ENCODE data around the gene NDST4.

DNA sequence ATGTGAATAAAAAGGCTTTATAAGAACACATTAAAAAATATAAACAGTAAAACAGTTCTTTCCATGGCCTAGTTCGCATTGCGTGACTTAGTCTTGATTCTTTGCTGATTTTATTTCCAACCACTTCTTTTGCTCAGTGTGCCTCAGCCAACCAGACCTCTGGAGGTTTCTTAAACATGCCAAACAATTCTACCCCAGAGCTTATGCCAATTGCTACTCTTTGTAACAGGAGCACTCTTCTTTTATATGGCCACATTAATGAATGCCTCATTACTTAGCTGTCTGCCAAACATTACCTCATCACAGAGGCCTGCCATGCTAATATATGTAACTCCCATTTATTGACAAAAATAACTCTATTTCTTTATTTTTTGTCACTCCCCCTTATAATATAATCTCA lies 202.3 kb downstream of the NDST4 start:
- TF ChIP-seq, protein P1, sequence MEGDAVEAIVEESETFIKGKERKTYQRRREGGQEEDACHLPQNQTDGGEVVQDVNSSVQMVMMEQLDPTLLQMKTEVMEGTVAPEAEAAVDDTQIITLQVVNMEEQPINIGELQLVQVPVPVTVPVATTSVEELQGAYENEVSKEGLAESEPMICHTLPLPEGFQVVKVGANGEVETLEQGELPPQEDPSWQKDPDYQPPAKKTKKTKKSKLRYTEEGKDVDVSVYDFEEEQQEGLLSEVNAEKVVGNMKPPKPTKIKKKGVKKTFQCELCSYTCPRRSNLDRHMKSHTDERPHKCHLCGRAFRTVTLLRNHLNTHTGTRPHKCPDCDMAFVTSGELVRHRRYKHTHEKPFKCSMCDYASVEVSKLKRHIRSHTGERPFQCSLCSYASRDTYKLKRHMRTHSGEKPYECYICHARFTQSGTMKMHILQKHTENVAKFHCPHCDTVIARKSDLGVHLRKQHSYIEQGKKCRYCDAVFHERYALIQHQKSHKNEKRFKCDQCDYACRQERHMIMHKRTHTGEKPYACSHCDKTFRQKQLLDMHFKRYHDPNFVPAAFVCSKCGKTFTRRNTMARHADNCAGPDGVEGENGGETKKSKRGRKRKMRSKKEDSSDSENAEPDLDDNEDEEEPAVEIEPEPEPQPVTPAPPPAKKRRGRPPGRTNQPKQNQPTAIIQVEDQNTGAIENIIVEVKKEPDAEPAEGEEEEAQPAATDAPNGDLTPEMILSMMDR (IDR thresholded peaks at IDR 0.05): no peak
- TF ChIP-seq POLR2A (IDR thresholded peaks at IDR 0.05): no peak
